Inflammatory macrophage (primary cell): Measurements from ENCODE around the gene SPOCK1.

ENCODE experiments used
- DNase-seq, 2 donors: peaks; one replicate each; pipeline ENCODE4 v3.0.0-alpha.2; 2020 to 2022

The SPOCK1 gene

GRCh38 chr5:137491121-137491520, 8.0 kb downstream of the SPOCK1 start:
- no peak for DNase-seq

- no peak for DNase-seq
These were observed 8.5 kb downstream of the SPOCK1 start for GRCh38 chr5:137490591-137490990.

GRCh38 chr5:137488974-137489373, 10.2 kb downstream of the SPOCK1 start:
- DNase-seq = no peak

GRCh38 chr5:137488516-137488915, 10.6 kb downstream of the SPOCK1 start:
- DNase-seq = no peak

GRCh38 chr5:137487600-137487999, 11.5 kb downstream of the SPOCK1 start:
- no peak for DNase-seq

- no peak for DNase-seq
These were observed 12.4 kb downstream of the SPOCK1 start for GRCh38 chr5:137486707-137487106.

GRCh38 chr5:137481596-137481995, 17.5 kb downstream of the SPOCK1 start:
- no peak for DNase-seq

GRCh38 chr5:137478043-137478442, 21.1 kb downstream of the SPOCK1 start:
- DNase-seq = no peak

GRCh38 chr5:137470921-137471220, 28.3 kb downstream of the SPOCK1 start:
- no peak for DNase-seq

- no peak for DNase-seq
These were observed 28.8 kb downstream of the SPOCK1 start for GRCh38 chr5:137470111-137470920.

GRCh38 chr5:137466889-137467288, 32.2 kb downstream of the SPOCK1 start:
- no peak for DNase-seq

- DNase-seq = no peak
These were observed 33.2 kb downstream of the SPOCK1 start for GRCh38 chr5:137465930-137466329.

GRCh38 chr5:137462816-137463520, 36.2 kb downstream of the SPOCK1 start:
- no peak for DNase-seq

GRCh38 chr5:137462265-137462590, 36.9 kb downstream of the SPOCK1 start:
- no peak for DNase-seq

GRCh38 chr5:137461391-137462264, 37.5 kb downstream of the SPOCK1 start:
- no peak for DNase-seq

- DNase-seq = no peak
These were observed 44.5 kb downstream of the SPOCK1 start for GRCh38 chr5:137454671-137455070.

- DNase-seq = peak; percentile 5 to 15
These were observed 45.5 kb downstream of the SPOCK1 start for GRCh38 chr5:137453483-137454080.

GRCh38 chr5:137450759-137451158, 48.4 kb downstream of the SPOCK1 start:
- DNase-seq = no peak

- DNase-seq = no peak
These were observed 50.3 kb downstream of the SPOCK1 start for GRCh38 chr5:137448868-137449267.

GRCh38 chr5:137446615-137447014, 52.5 kb downstream of the SPOCK1 start:
- no peak for DNase-seq

GRCh38 chr5:137446151-137446550, 53.0 kb downstream of the SPOCK1 start:
- DNase-seq = no peak

- no peak for DNase-seq
These were observed 56.5 kb downstream of the SPOCK1 start for GRCh38 chr5:137442660-137443059.

- DNase-seq = no peak
These were observed 57.6 kb downstream of the SPOCK1 start for GRCh38 chr5:137441476-137441875.
